ENCODE measurements around the gene ADARB1. TPM values are rescaled to one million over a fixed set of nuclear protein-coding genes. Genes with fewer than 3 reads are reported as not detected.

Gene ADARB1
- total and polyA plus RNA-seq, 8 donors, result 23.8 to 53.4 (median 30.2) TPM

DNA sequence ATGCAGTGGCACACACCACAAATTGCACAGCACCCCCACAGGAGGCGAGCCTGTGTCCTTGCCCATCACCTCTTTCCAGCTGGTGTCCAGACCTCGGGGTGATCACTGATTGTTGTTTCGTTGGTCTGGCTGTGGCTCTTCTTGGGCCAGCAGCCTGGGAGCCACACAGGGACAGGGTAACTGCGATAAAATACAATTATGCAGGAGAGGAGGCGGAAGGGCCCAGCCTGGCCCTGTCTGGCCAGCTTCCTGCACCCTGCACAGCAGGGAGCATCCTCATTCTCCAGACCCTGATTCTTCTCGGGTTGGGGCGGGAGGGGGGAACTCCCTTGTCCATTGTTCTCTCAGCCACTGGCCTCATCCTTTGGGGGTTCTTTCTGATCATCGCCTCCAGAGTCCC is 83.6 kb downstream of the ADARB1 start:
- Histone ChIP-seq H3K27ac (no peak overlapping the region), H3K9me3 (no peaks in the 10 kb centered on the region), H3K36me3 (peaks cover 0 to 8% of the 10 kb centered on the region in 2 donors), H3K27me3 (no peaks in the 10 kb centered on the region), H3K4me1 (peaks cover 0 to 10% of the 10 kb centered on the region in 2 donors), H3K4me3 (no peak overlapping the region)
- intact Hi-C loops (cut with DNase I), result no loop called here
- TF ChIP-seq, protein P1, sequence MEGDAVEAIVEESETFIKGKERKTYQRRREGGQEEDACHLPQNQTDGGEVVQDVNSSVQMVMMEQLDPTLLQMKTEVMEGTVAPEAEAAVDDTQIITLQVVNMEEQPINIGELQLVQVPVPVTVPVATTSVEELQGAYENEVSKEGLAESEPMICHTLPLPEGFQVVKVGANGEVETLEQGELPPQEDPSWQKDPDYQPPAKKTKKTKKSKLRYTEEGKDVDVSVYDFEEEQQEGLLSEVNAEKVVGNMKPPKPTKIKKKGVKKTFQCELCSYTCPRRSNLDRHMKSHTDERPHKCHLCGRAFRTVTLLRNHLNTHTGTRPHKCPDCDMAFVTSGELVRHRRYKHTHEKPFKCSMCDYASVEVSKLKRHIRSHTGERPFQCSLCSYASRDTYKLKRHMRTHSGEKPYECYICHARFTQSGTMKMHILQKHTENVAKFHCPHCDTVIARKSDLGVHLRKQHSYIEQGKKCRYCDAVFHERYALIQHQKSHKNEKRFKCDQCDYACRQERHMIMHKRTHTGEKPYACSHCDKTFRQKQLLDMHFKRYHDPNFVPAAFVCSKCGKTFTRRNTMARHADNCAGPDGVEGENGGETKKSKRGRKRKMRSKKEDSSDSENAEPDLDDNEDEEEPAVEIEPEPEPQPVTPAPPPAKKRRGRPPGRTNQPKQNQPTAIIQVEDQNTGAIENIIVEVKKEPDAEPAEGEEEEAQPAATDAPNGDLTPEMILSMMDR (IDR thresholded peaks at IDR 0.05), result no peak
- DNase-seq (peak in 1 of 4 donors; percentile 11), ATAC-seq (no peak)

DNA sequence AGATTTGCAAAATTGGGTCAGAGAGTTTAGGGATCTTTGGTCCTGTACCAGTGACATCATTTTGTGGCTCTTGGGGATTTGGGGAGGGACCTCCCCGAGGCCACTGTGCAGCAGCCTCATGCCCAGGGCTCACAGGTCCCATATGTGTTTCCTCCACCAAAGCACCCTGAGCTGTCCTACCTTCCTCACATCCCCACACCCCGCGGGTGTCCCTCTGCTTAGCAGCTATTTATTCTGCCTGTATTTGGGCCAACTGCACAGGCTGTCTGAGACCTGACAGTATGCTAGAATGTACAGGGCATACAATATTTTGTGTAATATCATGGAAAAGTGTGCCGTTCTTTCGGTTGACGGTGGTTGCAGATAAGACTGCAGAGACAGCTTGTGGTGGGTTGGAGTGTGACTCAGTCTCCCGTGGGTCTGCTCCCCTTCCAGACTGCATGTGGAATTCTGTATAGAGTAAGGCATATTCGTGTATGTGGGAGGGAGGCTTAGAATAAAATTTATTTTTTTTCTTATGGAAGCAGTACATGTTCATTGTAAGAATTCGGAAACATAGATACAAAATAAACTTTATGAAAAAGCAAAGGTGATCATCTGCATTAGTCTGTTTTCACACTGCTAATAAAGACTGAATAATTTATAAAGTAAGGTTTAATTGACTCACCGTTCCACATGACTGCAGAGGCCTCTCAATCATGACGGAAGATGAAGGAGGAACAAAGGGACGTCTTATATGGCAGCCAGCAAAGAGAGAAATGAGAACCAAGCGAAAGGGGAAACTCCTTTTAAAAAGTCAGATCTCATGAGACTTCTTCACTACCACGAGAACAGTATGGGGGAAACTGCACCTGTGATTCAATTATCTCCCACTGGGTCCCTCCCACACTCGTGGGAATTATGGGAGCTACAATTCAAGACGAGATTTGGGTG is 84.4 kb downstream of the ADARB1 start:
- TF ChIP-seq, protein P1 (IDR thresholded peaks at IDR 0.05), result no peak
- Histone ChIP-seq H3K27ac (no peak overlapping the region), H3K4me1 (peaks cover 0 to 3% of the 10 kb centered on the region in 2 donors), H3K9me3 (no peaks in the 10 kb centered on the region), H3K36me3 (peaks cover 0 to 8% of the 10 kb centered on the region in 2 donors), H3K27me3 (no peaks in the 10 kb centered on the region), H3K4me3 (no peak overlapping the region)
- intact Hi-C loops (cut with DNase I), result no loop called here
- ATAC-seq (no peak), DNase-seq (no peak)

DNA sequence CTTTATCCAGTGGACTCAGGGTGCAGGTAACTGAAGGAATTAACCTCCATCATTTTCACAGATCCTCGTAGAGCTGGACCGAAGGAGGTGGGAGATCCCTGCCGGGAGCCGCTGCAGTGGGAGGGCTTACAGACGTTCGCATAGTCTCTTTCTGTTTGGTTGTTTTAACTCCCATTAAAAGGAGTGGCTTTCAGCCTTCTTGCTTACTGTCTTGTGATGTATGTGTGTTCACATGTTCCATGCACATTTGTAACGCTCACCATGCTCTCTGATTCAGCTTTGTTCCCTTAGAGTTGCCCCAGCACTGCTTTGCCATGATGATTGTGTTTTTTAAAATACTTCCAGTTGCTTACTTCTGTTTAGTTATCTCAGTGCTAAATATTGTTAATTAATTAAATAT is 85.8 kb downstream of the ADARB1 start:
- TF ChIP-seq, protein P1 (IDR thresholded peaks at IDR 0.05), result no peak
- no peak for DNase-seq
- Histone ChIP-seq H3K9me3 (no peaks in the 10 kb centered on the region), H3K4me1 (no peaks in the 10 kb centered on the region), H3K36me3 (peaks cover 0 to 8% of the 10 kb centered on the region in 2 donors), H3K4me3 (no peak overlapping the region), H3K27me3 (no peaks in the 10 kb centered on the region), H3K27ac (no peak overlapping the region)
- no peak for ATAC-seq
- intact Hi-C loops (cut with DNase I), result no loop called here

DNA sequence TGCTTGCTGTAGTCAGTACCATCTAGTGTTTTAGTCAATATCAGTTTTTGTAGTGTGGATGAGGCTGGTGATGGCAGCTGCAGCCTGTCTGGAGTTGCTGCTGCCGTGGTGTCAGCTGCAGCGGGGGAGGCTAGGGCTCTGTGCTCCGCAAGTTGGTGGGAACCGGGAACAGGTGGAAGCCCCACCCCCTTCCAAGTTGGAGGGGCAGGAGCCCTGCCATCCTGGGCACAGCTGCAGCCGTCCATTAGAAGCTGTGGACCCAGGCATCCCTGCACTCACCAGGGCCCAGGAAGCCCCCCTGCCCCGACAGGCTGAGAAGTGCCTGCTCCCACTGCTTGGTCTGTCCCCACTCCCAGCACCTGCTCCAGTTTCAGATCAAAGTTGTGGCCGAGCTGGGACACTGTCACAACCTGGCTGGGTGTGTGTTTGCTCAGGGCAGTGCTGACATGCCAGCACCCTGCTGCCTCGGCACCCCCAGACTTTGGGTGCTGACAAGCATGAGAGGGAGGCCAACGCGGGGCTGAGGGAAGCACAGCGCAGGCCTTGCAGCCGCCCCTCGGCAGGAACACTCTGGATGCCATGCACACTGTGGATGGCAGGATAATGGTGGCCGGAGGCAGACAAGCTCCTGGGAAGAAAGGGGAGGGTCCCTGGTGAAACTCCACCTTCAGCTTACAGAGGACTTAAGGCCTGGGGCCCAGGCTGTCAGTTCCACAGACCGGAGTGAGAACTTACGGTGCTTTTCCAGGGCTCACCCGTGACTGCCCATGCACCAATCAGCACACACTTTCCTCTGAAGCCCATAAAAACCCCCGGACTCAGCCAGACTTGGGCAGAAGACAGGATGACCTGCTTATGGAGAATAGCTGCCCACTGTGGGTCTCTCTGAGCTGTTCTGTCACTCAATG is 86.9 kb downstream of the ADARB1 start:
- no peaks in the 10 kb centered on the region for H3K9me3 ChIP-seq
- ATAC-seq (no peak), DNase-seq (peak in 1 of 4 donors; percentile 45)
- H3K27ac ChIP-seq, result no peak overlapping the region
- intact Hi-C loops (cut with DNase I), result no loop called here
- no peaks in the 10 kb centered on the region for H3K4me1 ChIP-seq
- TF ChIP-seq, protein P1 (IDR thresholded peaks at IDR 0.05), result no peak
- H3K27me3 ChIP-seq, result no peaks in the 10 kb centered on the region
- H3K36me3 ChIP-seq, result peaks cover 0 to 8% of the 10 kb centered on the region in 2 donors
- H3K4me3 ChIP-seq, result no peak overlapping the region

DNA sequence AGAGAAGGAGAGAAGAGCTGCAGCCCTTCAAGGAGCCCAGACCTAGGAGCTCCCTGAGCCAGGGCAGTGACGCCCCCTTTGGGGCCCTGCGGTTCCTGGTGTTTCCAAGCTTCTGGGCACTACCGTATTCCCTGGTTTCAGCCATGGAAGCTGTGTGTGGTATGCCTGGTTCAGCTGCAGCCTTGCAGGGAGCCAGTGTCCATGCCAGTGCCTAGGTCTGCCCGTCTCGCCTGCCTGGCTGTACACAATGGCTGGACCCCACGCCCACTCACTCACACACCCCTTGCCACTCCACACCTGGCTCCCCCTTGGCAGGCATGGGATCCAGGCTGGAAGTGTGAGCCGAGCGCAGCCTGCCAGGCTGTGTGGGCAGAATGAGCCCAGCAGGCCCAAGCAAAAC is 87.7 kb downstream of the ADARB1 start:
- H3K36me3 ChIP-seq, result peaks cover 0 to 8% of the 10 kb centered on the region in 2 donors
- no peaks in the 10 kb centered on the region for H3K4me1 ChIP-seq
- no peak overlapping the region for H3K4me3 ChIP-seq
- peak in 1 of 4 donors; percentile 34 for DNase-seq
- intact Hi-C loops (cut with DNase I), result no loop called here
- no peaks in the 10 kb centered on the region for H3K9me3 ChIP-seq
- ATAC-seq, result no peak
- TF ChIP-seq, protein P1 (IDR thresholded peaks at IDR 0.05), result no peak
- no peaks in the 10 kb centered on the region for H3K27me3 ChIP-seq
- no peak overlapping the region for H3K27ac ChIP-seq

Data from left lung (tissue), 10 donors.